Neuronal stem cell (in vitro differentiated cells): ENCODE results near the gene LRRC14B.

Experiments
- DNase-seq: peaks from one replicate; pipeline ENCODE4 v3.0.0-alpha.2; 2013; ENCODE audit warnings: low spot score
- H2AFZ ChIP-seq: one replicate; pipeline ENCODE4 v1.6.1; 2013; ENCODE audit warnings: mild to moderate bottlenecking, low read length, inconsistent platforms
- H2AK5ac ChIP-seq: 2 replicates; pipeline ENCODE4 v1.6.1; 2013; ENCODE audit warnings: low read depth, mild to moderate bottlenecking, inconsistent platforms, low read length, moderate library complexity, mixed read lengths
- H2BK120ac ChIP-seq: 2 replicates; pipeline ENCODE4 v1.6.1; 2013; ENCODE audit warnings: low read depth, mild to moderate bottlenecking, inconsistent platforms, low read length, moderate library complexity, mixed read lengths
- H2BK12ac ChIP-seq: one replicate; pipeline ENCODE4 v1.6.1; 2013; ENCODE audit warnings: low read length, inconsistent platforms
- H2BK15ac ChIP-seq: 2 replicates; pipeline ENCODE4 v1.6.1; 2013; ENCODE audit warnings: mild to moderate bottlenecking, low read length, inconsistent platforms, mixed read lengths
- H2BK5ac ChIP-seq: one replicate; pipeline ENCODE4 v1.6.1; 2013; ENCODE audit warnings: inconsistent platforms, mild to moderate bottlenecking, low read length, moderate library complexity
- H3K14ac ChIP-seq: one replicate; pipeline ENCODE4 v1.6.1; 2013; ENCODE audit warnings: low read length, inconsistent platforms
- H3K18ac ChIP-seq: 2 replicates; pipeline ENCODE4 v1.6.1; 2013; ENCODE audit warnings: low read length, inconsistent platforms
- H3K23ac ChIP-seq: 2 replicates; pipeline ENCODE4 v1.6.1; 2013; ENCODE audit warnings: low read depth, mild to moderate bottlenecking, mixed read lengths, low read length, inconsistent platforms; ENCODE audit not compliant: poor library complexity
- H3K27ac ChIP-seq: replicated peaks from 3 replicates; pipeline ENCODE4 v1.5.1; 2013; ENCODE audit warnings: low read length, inconsistent platforms
- H3K27me3 ChIP-seq, 3 experiments: 2 replicates each; pipeline ENCODE4 v1.6.1; 2013; ENCODE audit warnings: low read length in 3 of 3, mild to moderate bottlenecking in 2 of 3, inconsistent platforms in 1 of 3, low read depth in 1 of 3, mixed read lengths in 1 of 3, moderate library complexity in 1 of 3; ENCODE audit not compliant: control insufficient read depth in 3 of 3, insufficient read depth in 3 of 3
- H3K36me3 ChIP-seq, 2 donors: replicated peaks in 1 of 2; 2 replicates each; pipeline ENCODE4 v1.6.1; 2013; ENCODE audit warnings: low read length in 2 of 2; ENCODE audit not compliant: control insufficient read depth in 2 of 2, insufficient read depth in 2 of 2
- H3K4ac ChIP-seq: 2 replicates; pipeline ENCODE4 v1.6.1; 2013; ENCODE audit warnings: inconsistent platforms, mild to moderate bottlenecking, low read length, moderate library complexity
- H3K4me1 ChIP-seq, 2 donors: 1 replicate in 1 of 2; 2 replicates in 1 of 2; pipeline ENCODE4 v1.6.1; 2013; ENCODE audit warnings: low read length in 2 of 2, low read depth in 1 of 2; ENCODE audit not compliant: control insufficient read depth in 2 of 2, insufficient read depth in 1 of 2
- H3K4me2 ChIP-seq: one replicate; pipeline ENCODE4 v1.6.1; 2013; ENCODE audit warnings: mild to moderate bottlenecking, low read length, inconsistent platforms; ENCODE audit not compliant: insufficient read depth, poor library complexity, severe bottlenecking
- H3K4me3 ChIP-seq, 2 donors: 2 replicates each; pipeline ENCODE4 v1.5.1; 2013; ENCODE audit warnings: low read length in 2 of 2, mild to moderate bottlenecking in 2 of 2, inconsistent platforms in 1 of 2, moderate library complexity in 1 of 2
- H3K79me1 ChIP-seq: one replicate; pipeline ENCODE4 v1.6.1; 2013; ENCODE audit warnings: low read depth, mild to moderate bottlenecking, inconsistent platforms, low read length, moderate library complexity
- H3K9ac ChIP-seq: one replicate; pipeline ENCODE4 v1.6.1; 2013; ENCODE audit warnings: mild to moderate bottlenecking, low read depth, low read length, inconsistent platforms; ENCODE audit not compliant: poor library complexity
- H3K9me3 ChIP-seq, 2 donors: replicated peaks in 1 of 2; 2 replicates each; pipeline versions ENCODE3 to v1.6.1; 2013; ENCODE audit warnings: low read length in 2 of 2, mild to moderate bottlenecking in 2 of 2, inconsistent platforms in 1 of 2, low read depth in 1 of 2, mixed read lengths in 1 of 2, moderate library complexity in 1 of 2; ENCODE audit not compliant: control insufficient read depth in 2 of 2, insufficient read depth in 1 of 2
- H4K8ac ChIP-seq: one replicate; pipeline ENCODE4 v1.6.1; 2013; ENCODE audit warnings: low read depth, mild to moderate bottlenecking, inconsistent platforms, low read length, moderate library complexity
- H4K91ac ChIP-seq: one replicate; pipeline ENCODE4 v1.6.1; 2013; ENCODE audit warnings: low read length, low read depth, mild to moderate bottlenecking, inconsistent platforms; ENCODE audit not compliant: poor library complexity
- WGBS, 2 donors: extraction: QIAGEN DNeasy Blood & Tissue Kit; methylation state at CpG; one replicate each; pipeline ENCODE4 v1.1.7; 2013; ENCODE audit warnings: missing lambda C conversion rate in 2 of 2, mixed read lengths in 1 of 2; ENCODE audit not compliant: insufficient read length in 2 of 2, insufficient replicate concordance in 1 of 2; ENCODE audit errors: extremely low coverage in 2 of 2; 5-methylcytosine and 5-hydroxymethylcytosine counted together

The LRRC14B gene

GRCh38 chr5:198516-199196 is 7.4 kb downstream of the LRRC14B start:
- DNase-seq: no peak
- no peak overlapping the region for H2BK15ac ChIP-seq
- peak overlapping the region; percentile 57 for H3K23ac ChIP-seq
- H3K27ac ChIP-seq: no peak overlapping the region
- H2BK5ac ChIP-seq: peak overlapping the region; percentile 48
- H3K4me1 ChIP-seq: peaks cover 7 to 8% of the 10 kb centered on the region in 2 donors
- peaks cover 15% of the 10 kb centered on the region for H3K79me1 ChIP-seq
- no peaks in the 10 kb centered on the region for H3K27me3 ChIP-seq
- no CpG with 5 or more reads among the region's 21 CpGs for WGBS, 2 donors
- H2BK12ac ChIP-seq: no peak overlapping the region
- H3K36me3 ChIP-seq: peaks cover 5 to 17% of the 10 kb centered on the region in 2 donors
- no peak overlapping the region for H3K9ac ChIP-seq
- no peak overlapping the region for H3K4ac ChIP-seq
- H2BK120ac ChIP-seq: no peak overlapping the region
- no peak overlapping the region for H4K8ac ChIP-seq
- H3K4me2 ChIP-seq: no peak overlapping the region
- H2AFZ ChIP-seq: no peak overlapping the region
- no peak overlapping the region for H4K91ac ChIP-seq
- no peak overlapping the region for H2AK5ac ChIP-seq
- H3K14ac ChIP-seq: no peak overlapping the region
- H3K18ac ChIP-seq: no peak overlapping the region
- no peak overlapping the region for H3K4me3 ChIP-seq
- peaks cover 0 to 1% of the 10 kb centered on the region in 2 donors for H3K9me3 ChIP-seq

- Histone ChIP-seq H3K79me1 (peaks cover 16% of the 10 kb centered on the region), H3K27me3 (no peaks in the 10 kb centered on the region), H4K8ac (no peak overlapping the region), H2BK120ac (no peak overlapping the region), H3K4me2 (no peak overlapping the region), H3K36me3 (peaks cover 11 to 24% of the 10 kb centered on the region in 2 donors), H2BK15ac (peak overlapping the region; percentile 47), H2BK12ac (no peak overlapping the region), H2AK5ac (peak overlapping the region; percentile 81), H3K27ac (peak overlapping the region; percentile 45), H2AFZ (no peak overlapping the region), H3K9ac (no peak overlapping the region), H2BK5ac (peak overlapping the region; percentile 48), H3K4me3 (no peak overlapping the region), H3K9me3 (peaks cover 0 to 2% of the 10 kb centered on the region in 2 donors), H3K14ac (no peak overlapping the region), H3K4ac (no peak overlapping the region), H3K4me1 (peaks cover 7 to 8% of the 10 kb centered on the region in 2 donors), H3K23ac (peak overlapping the region; percentile 57), H4K91ac (no peak overlapping the region), H3K18ac (peak overlapping the region; percentile 65)
- DNase-seq: no peak
- no CpG with 5 or more reads among the region's 16 CpGs for WGBS, 2 donors
Measured at GRCh38 chr5:199197-199949, 8.1 kb downstream of the LRRC14B start.

GRCh38 chr5:199950-200645 is 8.8 kb downstream of the LRRC14B start:
- H4K91ac ChIP-seq: no peak overlapping the region
- peaks cover 0 to 2% of the 10 kb centered on the region in 2 donors for H3K9me3 ChIP-seq
- peak overlapping the region; percentile 47 for H2BK15ac ChIP-seq
- peak overlapping the region; percentile 45 for H3K27ac ChIP-seq
- no peak overlapping the region for H3K4me2 ChIP-seq
- H2AK5ac ChIP-seq: peak overlapping the region; percentile 81
- peak overlapping the region; percentile 12 for H3K9ac ChIP-seq
- H2BK120ac ChIP-seq: no peak overlapping the region
- no peak overlapping the region for H3K14ac ChIP-seq
- peak overlapping the region; percentile 24 for H4K8ac ChIP-seq
- DNase-seq: no peak
- no peak overlapping the region for H2BK5ac ChIP-seq
- H3K36me3 ChIP-seq: peaks cover 13 to 32% of the 10 kb centered on the region in 2 donors
- no peak overlapping the region for H3K4me3 ChIP-seq
- H3K23ac ChIP-seq: peak overlapping the region; percentile 57
- no peak overlapping the region for H2BK12ac ChIP-seq
- WGBS, 2 donors: no CpG with 5 or more reads among the region's 23 CpGs
- peak overlapping the region; percentile 65 for H3K18ac ChIP-seq
- H2AFZ ChIP-seq: no peak overlapping the region
- peaks cover 16% of the 10 kb centered on the region for H3K79me1 ChIP-seq
- no peaks in the 10 kb centered on the region for H3K27me3 ChIP-seq
- H3K4ac ChIP-seq: no peak overlapping the region
- peaks cover 7 to 8% of the 10 kb centered on the region in 2 donors for H3K4me1 ChIP-seq

GRCh38 chr5:200985-201384 is 9.7 kb downstream of the LRRC14B start:
- H2BK12ac ChIP-seq: no peak overlapping the region
- H3K9ac ChIP-seq: no peak overlapping the region
- no peak overlapping the region for H2BK5ac ChIP-seq
- H3K14ac ChIP-seq: no peak overlapping the region
- no peaks in the 10 kb centered on the region for H3K27me3 ChIP-seq
- no peak overlapping the region for H2AFZ ChIP-seq
- H3K4ac ChIP-seq: no peak overlapping the region
- no CpG with 5 or more reads among the region's 4 CpGs for WGBS, 2 donors
- peaks cover 19 to 40% of the 10 kb centered on the region in 2 donors for H3K36me3 ChIP-seq
- no peak for DNase-seq
- no peak overlapping the region for H3K4me3 ChIP-seq
- H3K4me2 ChIP-seq: no peak overlapping the region
- peaks cover 5 to 8% of the 10 kb centered on the region in 2 donors for H3K4me1 ChIP-seq
- H3K27ac ChIP-seq: no peak overlapping the region
- no peak overlapping the region for H2AK5ac ChIP-seq
- H2BK120ac ChIP-seq: no peak overlapping the region
- peaks cover 18% of the 10 kb centered on the region for H3K79me1 ChIP-seq
- H3K9me3 ChIP-seq: peaks cover 0 to 2% of the 10 kb centered on the region in 2 donors
- H4K91ac ChIP-seq: no peak overlapping the region
- H3K23ac ChIP-seq: no peak overlapping the region
- no peak overlapping the region for H2BK15ac ChIP-seq
- no peak overlapping the region for H3K18ac ChIP-seq
- H4K8ac ChIP-seq: no peak overlapping the region
